ENCODE results near the gene SLC39A13.

The SLC39A13 gene

GRCh38 chr11:47387944-47388696, 20.3 kb upstream of the SLC39A13 start:
- no peak for TF ChIP-seq TAF1 (IDR thresholded peaks at IDR 0.05; ENCODE audit: borderline replicate concordance, low read depth, low read length)
- no peak for TF ChIP-seq POLR2AphosphoS5 (IDR thresholded peaks at IDR 0.05; ENCODE audit: low read depth, low read length)
- no peak for TF ChIP-seq POLR2A (IDR thresholded peaks at IDR 0.05; ENCODE audit: low read depth, low read length)

GRCh38 chr11:47388697-47389576, 19.5 kb upstream of the SLC39A13 start:
- TF ChIP-seq POLR2AphosphoS5 (IDR thresholded peaks at IDR 0.05; ENCODE audit: low read depth, low read length) (no peak), POLR2A (IDR thresholded peaks at IDR 0.05; ENCODE audit: low read depth, low read length) (no peak), TAF1 (IDR thresholded peaks at IDR 0.05; ENCODE audit: borderline replicate concordance, low read depth, low read length) (no peak)
- DNase-seq (ENCODE audit: insufficient read length) (no peak), FAIRE-seq (no peak)

More at GRCh38 chr11:47387944-47388696, 20.3 kb upstream of the SLC39A13 start:
- DNase-seq (ENCODE audit: insufficient read length) (no peak), FAIRE-seq (no peak)

DNA sequence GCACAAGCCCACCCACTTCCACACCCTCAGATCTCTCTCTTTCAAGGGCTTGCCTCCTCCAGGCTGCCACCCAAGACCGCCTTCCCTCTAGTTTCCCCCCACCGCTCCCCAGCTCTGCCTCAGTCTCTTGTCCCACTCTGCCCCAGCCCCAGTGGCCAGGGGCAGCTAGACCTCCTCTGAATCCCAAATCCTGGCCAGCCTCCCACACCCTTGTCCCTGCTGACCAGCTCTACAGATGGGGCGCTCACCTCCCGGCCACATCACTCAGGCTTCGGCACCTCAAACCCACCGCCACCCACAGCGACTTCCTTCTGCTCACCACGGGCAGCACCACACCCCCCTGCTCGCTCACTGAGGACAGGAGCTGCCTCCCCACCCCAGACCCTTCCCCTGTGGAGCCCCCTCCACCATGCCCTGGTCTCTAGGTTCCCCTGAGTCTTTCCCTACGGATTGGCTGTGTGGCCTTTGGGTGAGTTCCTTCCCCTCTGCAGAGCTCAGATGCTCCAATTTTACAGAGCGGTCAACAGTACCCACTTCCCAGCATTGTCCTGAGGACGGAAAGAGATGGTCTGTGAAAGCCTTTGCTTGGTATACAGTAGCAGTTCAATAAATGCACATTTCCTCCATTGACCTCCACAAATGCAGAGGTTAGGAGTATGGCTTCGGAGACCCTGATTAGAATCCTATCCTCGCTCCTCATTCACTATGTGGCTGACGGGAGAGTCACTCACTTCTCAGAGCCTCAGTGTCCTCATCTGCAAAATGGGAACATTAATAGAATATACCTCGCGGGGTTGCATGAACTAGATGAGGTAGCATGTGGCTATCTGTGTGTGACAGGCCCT, 18.6 kb upstream of the SLC39A13 start:
- peak; percentile 78 for FAIRE-seq
- TF ChIP-seq POLR2AphosphoS5 (IDR thresholded peaks at IDR 0.05; ENCODE audit: low read depth, low read length), result no peak
- no peak for TF ChIP-seq TAF1 (IDR thresholded peaks at IDR 0.05; ENCODE audit: borderline replicate concordance, low read depth, low read length)
- TF ChIP-seq POLR2A (IDR thresholded peaks at IDR 0.05; ENCODE audit: low read depth, low read length), result no peak
- no peak for DNase-seq (ENCODE audit: insufficient read length)

DNA sequence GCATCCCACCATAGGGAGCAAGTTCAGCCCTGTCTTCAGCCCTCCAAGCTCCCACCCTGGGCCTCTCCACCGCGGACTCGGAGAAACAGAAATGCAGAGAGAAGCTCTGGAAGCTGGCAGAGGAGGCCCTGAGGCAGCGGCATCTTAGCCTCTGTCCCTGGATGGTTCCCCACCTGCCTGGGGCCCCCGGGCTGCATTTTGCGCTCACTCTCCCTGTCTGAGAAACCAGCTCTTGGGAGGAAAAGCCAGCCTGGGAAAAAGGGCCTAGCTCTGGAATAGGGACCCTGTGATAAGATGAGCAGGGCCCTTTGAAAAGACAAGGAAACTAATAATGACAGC, 18.0 kb upstream of the SLC39A13 start:
- FAIRE-seq (no peak), DNase-seq (ENCODE audit: insufficient read length) (no peak)
- TF ChIP-seq TAF1 (IDR thresholded peaks at IDR 0.05; ENCODE audit: borderline replicate concordance, low read depth, low read length) (no peak), POLR2A (IDR thresholded peaks at IDR 0.05; ENCODE audit: low read depth, low read length) (no peak), POLR2AphosphoS5 (IDR thresholded peaks at IDR 0.05; ENCODE audit: low read depth, low read length) (no peak)

- DNase-seq (ENCODE audit: insufficient read length) (peak; percentile 53), FAIRE-seq (peak; percentile 69)
- TF ChIP-seq POLR2A (IDR thresholded peaks at IDR 0.05; ENCODE audit: low read depth, low read length) (peak; percentile 39; the same call in 1 of the 2 replicates), POLR2AphosphoS5 (IDR thresholded peaks at IDR 0.05; ENCODE audit: low read depth, low read length) (no peak)
Measured at GRCh38 chr11:47391077-47391583, 17.3 kb upstream of the SLC39A13 start.

- FAIRE-seq (peak; percentile 40), DNase-seq (ENCODE audit: insufficient read length) (no peak)
- TF ChIP-seq TAF1 (IDR thresholded peaks at IDR 0.05; ENCODE audit: borderline replicate concordance, low read depth, low read length) (no peak), POLR2A (IDR thresholded peaks at IDR 0.05; ENCODE audit: low read depth, low read length) (no peak), POLR2AphosphoS5 (IDR thresholded peaks at IDR 0.05; ENCODE audit: low read depth, low read length) (no peak)
Measured at GRCh38 chr11:47391711-47392432, 16.5 kb upstream of the SLC39A13 start.

GRCh38 chr11:47392546-47393162, 15.7 kb upstream of the SLC39A13 start:
- FAIRE-seq (no peak), DNase-seq (ENCODE audit: insufficient read length) (no peak)
- TF ChIP-seq POLR2A (IDR thresholded peaks at IDR 0.05; ENCODE audit: low read depth, low read length) (no peak), POLR2AphosphoS5 (IDR thresholded peaks at IDR 0.05; ENCODE audit: low read depth, low read length) (no peak), TAF1 (IDR thresholded peaks at IDR 0.05; ENCODE audit: borderline replicate concordance, low read depth, low read length) (no peak)

DNA sequence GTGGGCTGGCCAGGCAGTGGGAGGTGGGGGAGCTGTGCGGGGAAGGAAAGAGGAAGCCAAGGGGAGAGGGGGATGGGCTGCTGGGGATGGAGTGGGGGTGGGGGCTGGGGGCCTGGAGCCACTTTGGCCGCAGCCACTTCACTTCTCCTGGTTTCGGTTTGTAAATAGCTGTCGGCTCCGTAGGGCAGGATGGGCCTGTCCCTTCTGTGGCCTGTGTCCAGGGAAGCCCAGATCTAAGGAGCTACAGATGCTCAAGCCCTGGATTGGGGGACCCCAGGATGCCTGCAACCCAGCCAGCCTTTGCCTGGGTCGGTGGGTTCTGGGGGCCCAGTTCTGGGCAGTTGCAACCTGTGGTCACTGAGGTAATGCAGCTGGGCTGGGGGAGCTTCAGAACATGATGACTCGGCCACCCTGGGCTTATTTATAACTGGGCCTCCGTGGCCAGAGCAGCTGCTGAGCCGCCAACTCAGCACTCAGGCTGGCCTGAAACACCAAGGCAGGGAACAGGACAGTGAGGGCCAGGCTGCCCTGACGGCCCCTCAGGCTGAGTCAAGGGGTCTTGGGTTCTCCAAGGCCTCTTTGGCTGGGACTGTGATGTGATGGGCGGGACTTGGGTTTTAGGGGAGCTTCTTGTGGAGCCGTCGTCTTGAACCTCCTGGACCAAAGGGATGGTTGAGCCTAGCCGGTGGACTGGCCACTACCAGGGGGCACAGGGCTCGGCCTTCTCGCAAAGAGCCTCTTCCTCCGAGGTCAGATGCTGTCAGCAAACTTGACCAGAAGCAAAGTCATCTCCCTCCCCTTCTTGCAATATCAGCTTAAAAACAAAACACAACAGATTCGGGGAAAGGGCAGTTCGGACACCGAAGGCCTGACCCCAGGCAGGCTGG, 15.0 kb upstream of the SLC39A13 start:
- TF ChIP-seq POLR2A (IDR thresholded peaks at IDR 0.05; ENCODE audit: low read depth, low read length) (no peak), TAF1 (IDR thresholded peaks at IDR 0.05; ENCODE audit: borderline replicate concordance, low read depth, low read length) (no peak), POLR2AphosphoS5 (IDR thresholded peaks at IDR 0.05; ENCODE audit: low read depth, low read length) (no peak)
- no peak for DNase-seq (ENCODE audit: insufficient read length)
- peak; percentile 63 for FAIRE-seq

DNA sequence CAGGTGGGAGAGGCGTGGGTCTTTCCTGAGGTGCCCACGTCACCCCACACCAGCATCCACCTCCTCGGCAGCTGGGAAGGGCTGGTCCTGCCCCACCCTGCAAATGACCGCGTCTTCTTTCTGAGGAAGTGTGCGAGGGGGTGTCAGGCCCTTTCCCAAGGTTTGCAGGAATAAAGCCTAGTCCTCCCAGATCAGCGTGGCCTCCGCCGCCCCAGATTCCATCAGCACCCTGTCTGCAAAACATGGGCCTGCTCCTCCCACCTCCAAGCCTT, 14.4 kb upstream of the SLC39A13 start:
- FAIRE-seq, result no peak
- no peak for DNase-seq (ENCODE audit: insufficient read length)
- TF ChIP-seq TAF1 (IDR thresholded peaks at IDR 0.05; ENCODE audit: borderline replicate concordance, low read depth, low read length) (no peak), POLR2A (IDR thresholded peaks at IDR 0.05; ENCODE audit: low read depth, low read length) (no peak), POLR2AphosphoS5 (IDR thresholded peaks at IDR 0.05; ENCODE audit: low read depth, low read length) (no peak)

Measured in GM12892 (cell line).